ENCODE data around the gene TTK. TPM values are rescaled to one million over a fixed set of nuclear protein-coding genes. Genes with fewer than 3 reads are reported as not detected.

TTK gene
- total RNA-seq = 1 to 10 TPM; 1.2 to 9.4 (median 1.7) TPM

GRCh38 chr6:80004173-80005072 lies at the start of gene TTK:
Gene TTK (plus strand): TSS chr6:80004649. CDS start chr6:80005844, 1,195 bp downstream.
- WGBS, 2 donors (ENCODE audit: low coverage in 1 of 2) = 0 to 1% methylated on average over 6 to 53 of the region's 56 CpGs
- in situ Hi-C loops (cut with MboI; ENCODE audit: low pct_ligation_motif_present in 1 of 4, low pct_unique_long_range_greater_than_20kb in 1 of 4, low sequenced_read_pairs in 3 of 4) = no loop called here
- no peaks in the 10 kb centered on the region for H3K27me3 ChIP-seq
- intact Hi-C loops (cut with DNase I; ENCODE audit: low total_unique reads) = no loop called here
- DNase-seq = peak; percentile 95
- no peaks in the 10 kb centered on the region for H3K36me3 ChIP-seq
- H3K27ac ChIP-seq = peak within 1 kb of the TSS; percentile 84 to 94 (median 87)
- no peaks in the 10 kb centered on the region for H3K9me3 ChIP-seq
- TF ChIP-seq POLR2AphosphoS5 (IDR thresholded peaks at IDR 0.05) (peak; percentile 69 to 83 (median 74)), EP300 (IDR thresholded peaks at IDR 0.05; ENCODE audit: low read depth) (no peak), POLR2A (IDR thresholded peaks at IDR 0.05) (peak; percentile 69)
- TF ChIP-seq, protein P1, sequence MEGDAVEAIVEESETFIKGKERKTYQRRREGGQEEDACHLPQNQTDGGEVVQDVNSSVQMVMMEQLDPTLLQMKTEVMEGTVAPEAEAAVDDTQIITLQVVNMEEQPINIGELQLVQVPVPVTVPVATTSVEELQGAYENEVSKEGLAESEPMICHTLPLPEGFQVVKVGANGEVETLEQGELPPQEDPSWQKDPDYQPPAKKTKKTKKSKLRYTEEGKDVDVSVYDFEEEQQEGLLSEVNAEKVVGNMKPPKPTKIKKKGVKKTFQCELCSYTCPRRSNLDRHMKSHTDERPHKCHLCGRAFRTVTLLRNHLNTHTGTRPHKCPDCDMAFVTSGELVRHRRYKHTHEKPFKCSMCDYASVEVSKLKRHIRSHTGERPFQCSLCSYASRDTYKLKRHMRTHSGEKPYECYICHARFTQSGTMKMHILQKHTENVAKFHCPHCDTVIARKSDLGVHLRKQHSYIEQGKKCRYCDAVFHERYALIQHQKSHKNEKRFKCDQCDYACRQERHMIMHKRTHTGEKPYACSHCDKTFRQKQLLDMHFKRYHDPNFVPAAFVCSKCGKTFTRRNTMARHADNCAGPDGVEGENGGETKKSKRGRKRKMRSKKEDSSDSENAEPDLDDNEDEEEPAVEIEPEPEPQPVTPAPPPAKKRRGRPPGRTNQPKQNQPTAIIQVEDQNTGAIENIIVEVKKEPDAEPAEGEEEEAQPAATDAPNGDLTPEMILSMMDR (IDR thresholded peaks at IDR 0.05) = no peak
- peaks cover 3 to 17% (median 8%) of the 10 kb centered on the region in 4 donors for H3K4me1 ChIP-seq
- peak within 1 kb of the TSS; percentile 38 to 79 (median 67) for H3K4me3 ChIP-seq

DNA sequence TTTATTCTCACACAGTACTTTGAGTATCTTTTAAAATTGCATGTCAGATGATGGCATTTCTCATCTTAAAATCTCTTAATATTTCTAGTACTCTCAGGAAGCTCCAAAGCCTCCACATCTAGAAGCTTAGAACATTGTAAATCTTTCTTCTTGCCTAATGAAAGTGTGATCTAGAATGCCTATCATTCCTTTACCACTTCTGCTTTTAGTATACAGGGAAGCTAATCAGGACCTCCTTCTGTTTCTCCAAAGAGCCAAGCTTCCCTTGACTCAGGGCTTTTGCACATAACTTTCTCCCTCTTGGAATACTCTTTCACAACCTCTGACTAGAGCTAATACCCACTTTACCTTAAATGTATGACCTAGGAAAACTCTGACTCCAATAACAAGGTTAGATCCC lies 49.6 kb upstream of the TTK start:
- Histone ChIP-seq H3K4me3 (no peak overlapping the region), H3K27me3 (no peaks in the 10 kb centered on the region), H3K9me3 (no peaks in the 10 kb centered on the region), H3K27ac (no peak overlapping the region), H3K4me1 (no peaks in the 10 kb centered on the region), H3K36me3 (no peaks in the 10 kb centered on the region)
- DNase-seq = no peak
- in situ Hi-C loops (cut with MboI; ENCODE audit: low pct_ligation_motif_present in 1 of 4, low pct_unique_long_range_greater_than_20kb in 1 of 4, low sequenced_read_pairs in 3 of 4) = no loop called here
- no peak for TF ChIP-seq POLR2AphosphoS5 (IDR thresholded peaks at IDR 0.05)
- no peak for TF ChIP-seq POLR2A (IDR thresholded peaks at IDR 0.05)
- TF ChIP-seq, protein P1 (IDR thresholded peaks at IDR 0.05) = no peak
- no peak for TF ChIP-seq EP300 (IDR thresholded peaks at IDR 0.05; ENCODE audit: low read depth)
- intact Hi-C loops (cut with DNase I; ENCODE audit: low total_unique reads) = no loop called here

DNA sequence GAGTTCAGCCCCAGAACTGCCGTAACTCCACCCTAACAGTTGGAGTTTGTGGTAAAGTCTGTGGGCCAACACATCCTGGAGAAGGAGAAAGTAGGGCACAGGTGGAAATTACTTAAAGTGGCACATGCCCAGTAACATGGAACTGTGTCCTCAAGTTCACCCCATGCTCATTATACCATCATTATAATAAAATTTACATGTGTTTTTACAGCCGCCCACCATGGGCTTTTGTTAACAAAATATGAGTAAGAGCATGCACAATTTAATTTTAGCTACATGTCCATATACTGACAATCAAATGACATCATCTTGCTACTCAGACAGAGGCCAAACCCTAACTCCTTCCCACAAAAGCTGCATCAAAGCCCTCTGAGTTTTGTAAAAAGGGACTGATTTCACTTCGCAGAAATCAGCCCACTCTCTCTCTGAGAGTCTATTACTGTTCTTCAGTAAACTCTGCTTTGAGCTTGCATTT lies 39.8 kb upstream of the TTK start:
- no peak overlapping the region for H3K27ac ChIP-seq
- intact Hi-C loops (cut with DNase I; ENCODE audit: low total_unique reads) (no loop called here), in situ Hi-C loops (cut with MboI; ENCODE audit: low pct_ligation_motif_present in 1 of 4, low pct_unique_long_range_greater_than_20kb in 1 of 4, low sequenced_read_pairs in 3 of 4) (no loop called here)
- no peaks in the 10 kb centered on the region for H3K36me3 ChIP-seq
- DNase-seq = no peak
- no peak for TF ChIP-seq POLR2AphosphoS5 (IDR thresholded peaks at IDR 0.05)
- no peak for TF ChIP-seq POLR2A (IDR thresholded peaks at IDR 0.05)
- TF ChIP-seq, protein P1 (IDR thresholded peaks at IDR 0.05) = no peak
- no peak for TF ChIP-seq EP300 (IDR thresholded peaks at IDR 0.05; ENCODE audit: low read depth)
- WGBS, 2 donors (ENCODE audit: low coverage in 1 of 2) = 76 to 79% methylated on average over 3 of the region's 3 CpGs
- no peaks in the 10 kb centered on the region for H3K9me3 ChIP-seq
- no peak overlapping the region for H3K4me3 ChIP-seq
- H3K27me3 ChIP-seq = no peaks in the 10 kb centered on the region
- H3K4me1 ChIP-seq = no peaks in the 10 kb centered on the region

- Histone ChIP-seq H3K36me3 (no peaks in the 10 kb centered on the region), H3K4me3 (no peak overlapping the region), H3K4me1 (no peaks in the 10 kb centered on the region), H3K9me3 (peaks cover 0 to 5% of the 10 kb centered on the region in 2 donors), H3K27me3 (no peaks in the 10 kb centered on the region), H3K27ac (no peak overlapping the region)
- no peak for DNase-seq
- in situ Hi-C loops (cut with MboI; ENCODE audit: low pct_ligation_motif_present in 1 of 4, low pct_unique_long_range_greater_than_20kb in 1 of 4, low sequenced_read_pairs in 3 of 4) = no loop called here
- intact Hi-C loops (cut with DNase I; ENCODE audit: low total_unique reads) = no loop called here
- TF ChIP-seq EP300 (IDR thresholded peaks at IDR 0.05; ENCODE audit: low read depth) (no peak), POLR2A (IDR thresholded peaks at IDR 0.05) (no peak), POLR2AphosphoS5 (IDR thresholded peaks at IDR 0.05) (no peak)
- TF ChIP-seq, protein P1 (IDR thresholded peaks at IDR 0.05) = no peak
Measured at GRCh38 chr6:79967178-79967577, 37.3 kb upstream of the TTK start.
